Ureter (tissue), 1 donor: ENCODE measurements around the gene ARHGEF16. TPM values are rescaled to one million over a fixed set of nuclear protein-coding genes. Genes with fewer than 3 reads are reported as not detected.

Experiments
- DNase-seq: peaks from one replicate; pipeline ENCODE4 v3.0.0-alpha.2; 2020; ENCODE audit warnings: low spot score
- total RNA-seq: library from RNA; stranded (reverse); gene quantifications from one replicate; pipeline ENCODE4 v1.2.4, GENCODE V29; 2023
- donor health status: DM: yes; HTN: yes; CAD: no.

The ARHGEF16 gene
- total RNA-seq, 1 donor from 2014 or later, result 28.5 TPM

DNA sequence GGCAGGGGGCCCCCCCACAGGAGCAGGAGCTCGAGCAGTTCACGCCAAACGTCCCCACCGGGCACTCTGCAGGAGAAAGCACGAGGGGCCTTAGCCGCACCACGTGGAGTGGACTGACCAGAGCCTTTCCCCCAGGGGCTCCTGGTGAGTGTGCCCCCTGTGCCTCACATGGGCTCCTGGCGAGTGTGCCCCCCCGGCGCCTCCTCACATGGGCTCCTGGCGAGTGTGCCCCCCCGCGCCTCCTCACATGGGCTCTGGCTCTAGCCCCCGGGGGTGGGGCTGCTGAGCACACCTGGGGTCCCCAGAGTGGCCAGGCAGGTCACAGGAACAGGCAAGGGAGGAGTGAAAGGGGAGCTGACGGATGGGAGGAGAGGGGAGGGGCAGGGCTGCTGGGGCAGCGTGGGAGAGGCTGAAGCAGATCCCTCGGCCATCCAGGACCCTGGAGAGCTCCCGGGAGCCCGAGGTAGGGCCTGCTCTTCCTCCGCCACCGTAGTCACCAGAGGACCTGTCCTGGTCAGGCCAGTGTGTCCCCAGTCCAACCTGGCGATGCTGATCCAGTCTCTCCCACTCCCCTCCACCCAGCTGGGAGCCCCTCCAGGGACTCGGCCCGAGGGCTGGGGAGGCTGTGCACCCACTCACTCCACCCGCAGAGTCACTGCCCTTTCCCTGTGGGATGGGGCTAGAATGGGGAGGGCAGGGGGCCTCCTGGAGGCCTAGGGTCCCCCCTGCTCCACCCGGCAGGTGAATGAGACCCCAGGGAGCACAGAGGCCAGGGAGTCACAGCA, 47.6 kb downstream of the ARHGEF16 start:
- peak; percentile 74 for DNase-seq

DNA sequence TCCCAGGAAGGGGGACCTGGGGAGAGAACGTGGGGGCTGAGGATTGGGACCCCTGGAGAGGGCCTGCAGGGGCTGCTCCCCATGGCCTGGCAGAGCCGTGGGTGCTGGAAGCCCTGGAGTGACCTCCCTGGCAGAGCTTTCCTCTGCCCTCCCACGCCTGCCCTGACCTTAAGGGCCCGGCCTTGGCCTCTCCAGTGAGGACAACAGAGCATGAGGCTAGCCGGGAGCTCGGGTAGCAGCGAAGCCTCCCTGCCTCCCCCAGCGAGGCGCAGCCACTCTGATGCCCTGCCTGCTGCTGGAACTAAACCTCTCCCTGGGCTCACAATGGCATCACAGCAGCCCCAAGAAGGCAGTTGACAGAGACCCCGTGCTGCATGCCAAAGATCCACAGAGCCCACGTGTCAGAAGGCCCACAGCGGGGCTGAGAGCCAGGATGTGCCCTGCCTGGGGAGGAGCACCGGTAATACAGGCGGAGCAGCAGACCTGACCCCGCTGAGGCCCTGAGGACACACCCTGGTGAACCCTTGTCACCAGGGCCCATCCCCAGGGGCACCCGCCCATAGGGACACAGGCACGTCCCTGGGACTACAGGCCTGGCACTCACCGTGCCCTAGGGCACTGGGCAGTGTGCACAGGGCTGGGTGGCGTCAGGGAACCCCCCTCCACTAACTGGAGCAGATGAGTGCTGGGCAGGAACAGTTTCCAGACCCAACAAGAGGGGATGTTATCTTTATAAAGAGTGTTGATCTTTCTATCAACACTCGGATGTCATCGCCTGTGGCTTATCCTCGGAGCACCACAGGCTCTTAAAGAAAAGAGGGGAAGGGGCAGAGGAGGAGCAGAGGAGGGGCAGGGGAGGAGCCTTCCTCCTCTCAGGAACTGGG, 48.4 kb downstream of the ARHGEF16 start:
- DNase-seq, result no peak

DNA sequence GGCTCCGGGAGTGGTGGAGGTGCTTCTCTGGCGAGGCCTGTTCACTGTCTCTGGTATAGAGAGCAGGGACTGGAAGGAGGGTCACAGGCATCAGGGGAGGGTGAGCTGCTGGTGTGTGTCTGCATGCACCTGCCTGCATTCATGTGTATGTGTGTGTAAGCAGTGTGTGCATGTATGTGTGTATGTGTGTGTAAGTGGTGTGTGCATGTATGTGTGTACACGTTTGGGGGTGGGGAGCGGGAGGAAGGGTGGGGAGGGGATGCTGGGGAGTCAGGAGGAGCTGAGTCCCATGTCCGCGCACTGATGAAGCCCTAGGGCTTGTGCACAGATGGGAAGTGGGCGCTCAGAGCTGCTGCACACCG, 49.0 kb downstream of the ARHGEF16 start:
- no peak for DNase-seq

DNA sequence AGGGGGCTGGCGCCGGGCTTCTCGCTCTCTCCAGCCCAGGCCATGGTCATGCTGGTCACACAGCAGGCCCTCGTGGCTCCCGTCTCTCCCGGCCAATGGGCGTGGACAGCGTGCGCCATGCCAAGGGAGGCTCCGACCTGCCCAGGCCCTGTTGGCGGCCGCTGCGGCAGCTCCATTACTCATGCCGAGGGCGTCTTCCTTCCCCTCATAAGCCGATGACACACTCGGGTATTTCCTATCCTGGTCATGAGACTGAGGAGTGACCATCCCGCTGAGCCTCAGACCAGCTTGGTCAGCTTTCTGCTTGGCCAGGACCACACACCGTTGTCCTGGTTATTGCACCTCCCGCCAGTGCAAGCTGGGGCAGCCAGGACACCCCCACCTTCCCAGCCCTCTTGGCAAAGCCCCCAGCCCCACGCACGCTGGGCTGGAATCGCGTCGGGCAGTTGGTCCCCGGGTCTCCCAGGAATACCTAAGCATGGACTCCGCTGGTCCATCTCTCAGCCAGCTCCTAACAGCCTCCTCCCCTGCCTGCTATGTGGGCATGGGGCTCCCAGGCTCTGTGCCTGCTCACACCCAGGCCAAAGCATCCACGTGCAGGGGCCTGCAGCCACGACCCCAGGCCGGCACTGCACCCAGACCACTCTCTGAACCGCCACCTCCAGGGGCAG, 49.8 kb downstream of the ARHGEF16 start:
- no peak for DNase-seq

DNA sequence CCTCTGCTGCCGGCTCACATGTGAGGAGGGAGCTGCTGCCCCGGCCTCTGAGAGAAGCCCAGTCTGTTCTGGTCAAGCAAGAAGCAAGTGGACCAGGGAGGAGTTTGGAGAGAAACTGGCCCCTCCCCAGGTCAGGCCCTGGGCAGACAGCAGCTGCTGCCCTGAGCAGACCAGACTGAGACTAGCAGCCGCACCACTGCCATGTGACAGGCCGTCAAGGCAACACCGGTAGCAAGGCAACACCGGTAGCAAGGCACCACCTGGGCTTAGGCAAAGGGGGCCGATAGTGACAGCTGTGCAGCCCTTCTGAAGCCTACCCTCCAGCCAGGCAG, 50.3 kb downstream of the ARHGEF16 start:
- DNase-seq, result no peak

DNA sequence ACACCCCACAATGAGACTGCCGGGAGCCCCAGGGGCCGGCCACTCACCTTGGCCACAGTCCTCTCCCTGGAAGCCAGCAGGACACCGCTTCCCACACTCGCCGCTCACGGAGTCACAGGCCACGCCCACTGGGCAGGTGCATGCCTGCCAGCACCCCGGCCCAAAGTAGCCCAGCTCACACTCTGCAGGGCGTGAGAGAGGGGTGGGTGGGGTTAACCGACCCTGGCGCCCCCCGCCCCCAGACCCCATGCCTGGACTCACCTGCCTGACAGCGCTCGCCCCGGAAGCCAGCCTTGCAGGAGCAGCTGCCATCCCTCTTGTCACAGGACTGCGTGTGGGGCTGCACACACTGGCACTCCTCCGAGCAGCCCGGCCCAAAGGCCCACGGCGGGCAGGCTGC, 50.7 kb downstream of the ARHGEF16 start:
- no peak for DNase-seq

DNA sequence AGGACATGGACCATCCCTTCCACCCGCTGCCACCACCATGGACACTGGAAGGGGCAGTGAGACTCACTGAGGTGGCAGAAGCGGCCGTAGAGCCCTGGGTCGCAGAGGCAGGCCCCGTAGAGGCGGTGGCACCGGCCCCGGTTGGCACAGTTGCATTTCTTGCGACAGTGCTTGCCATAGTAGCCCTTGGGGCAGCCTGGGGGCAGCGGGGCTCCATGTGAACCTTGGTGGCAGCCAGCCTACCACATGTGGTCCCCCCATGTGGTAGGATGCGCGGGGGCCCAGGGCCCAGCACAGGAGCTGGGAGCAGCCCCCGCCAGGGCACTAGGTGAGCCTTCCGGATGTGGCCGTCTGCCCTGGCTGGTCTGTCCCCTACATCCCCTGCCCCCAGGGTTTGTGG, 51.6 kb downstream of the ARHGEF16 start:
- DNase-seq, result no peak

DNA sequence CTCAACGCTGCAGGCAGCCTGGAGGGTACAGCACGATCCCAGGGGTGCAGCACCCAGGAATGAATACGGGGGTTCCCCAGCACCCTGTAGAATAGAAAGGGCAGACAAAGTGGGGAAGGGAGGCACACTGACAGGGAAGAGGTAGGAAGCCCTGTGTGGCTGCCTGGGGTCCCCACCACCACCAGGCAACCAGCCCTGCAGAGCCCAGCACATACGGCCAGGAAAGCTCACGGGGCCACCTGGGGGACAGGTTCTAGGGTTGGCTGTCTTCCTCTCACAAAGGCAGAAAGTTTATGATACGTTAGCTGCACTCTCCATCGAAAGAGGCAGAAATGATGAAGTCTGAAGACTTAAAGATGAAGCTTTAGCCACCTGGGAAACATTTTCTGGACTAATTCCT, 52.5 kb downstream of the ARHGEF16 start:
- no peak for DNase-seq

DNA sequence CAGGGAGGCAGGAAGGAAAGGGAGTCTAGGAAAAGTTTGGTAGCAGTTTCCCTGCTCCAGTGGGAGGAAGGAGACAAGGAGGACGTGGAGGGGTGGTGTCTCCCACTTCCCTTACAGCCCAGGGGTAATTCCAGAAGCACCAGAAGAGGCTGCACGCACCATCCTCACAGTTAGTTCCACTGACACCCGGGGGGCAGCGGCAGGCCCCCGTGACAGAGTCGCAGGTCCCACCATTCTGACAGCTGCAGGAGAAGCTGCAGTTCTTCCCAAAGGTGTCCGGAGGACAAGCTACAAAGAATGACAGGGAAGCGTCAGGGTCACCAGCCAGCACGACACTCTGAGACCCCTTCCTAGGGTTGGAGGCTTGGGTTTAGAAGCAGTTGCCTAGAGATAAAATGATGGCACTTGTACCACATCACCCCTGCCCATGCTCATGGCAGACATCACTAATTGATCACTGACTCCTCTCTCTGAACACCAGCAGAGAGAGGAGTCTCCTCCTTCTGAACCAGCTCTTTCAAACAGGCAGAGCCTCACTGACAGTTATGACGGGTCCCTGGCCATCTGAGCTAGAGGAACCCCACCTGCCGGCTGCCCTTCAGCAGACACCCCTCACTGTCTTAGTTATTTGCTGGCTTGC, 53.3 kb downstream of the ARHGEF16 start:
- DNase-seq, result no peak

DNA sequence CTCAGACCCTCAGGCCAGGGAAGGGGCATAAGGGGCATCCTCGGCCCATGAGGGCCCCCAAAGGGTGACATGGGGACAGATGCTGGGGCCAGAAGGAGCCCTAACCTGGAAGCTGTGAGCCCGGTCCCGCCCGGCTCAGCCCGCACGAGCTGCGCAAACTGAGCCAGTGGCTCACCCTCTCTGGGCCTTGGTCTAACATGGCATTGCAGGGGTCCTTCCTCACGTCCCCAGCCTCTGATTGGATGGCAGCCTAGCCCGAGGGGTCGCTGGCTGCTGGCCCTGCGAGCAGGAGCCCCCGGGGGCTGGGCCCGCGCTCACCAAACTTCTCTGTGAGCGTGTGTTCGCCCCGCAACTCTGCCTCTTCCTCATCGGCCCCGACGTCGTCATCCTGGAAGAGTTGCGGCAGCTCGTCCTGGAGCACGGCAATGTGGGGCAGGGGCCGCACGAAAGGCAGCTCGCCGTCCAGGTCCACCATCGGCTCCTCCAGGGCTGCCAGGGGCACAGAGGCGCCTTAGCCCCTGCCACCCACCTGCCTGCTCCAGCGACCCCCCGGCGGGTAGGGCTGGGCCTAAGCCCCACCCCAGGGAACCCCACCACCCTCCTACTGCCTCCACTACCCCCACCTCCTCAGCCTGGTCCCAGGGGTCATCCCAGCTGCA, 54.4 kb downstream of the ARHGEF16 start:
- DNase-seq, result no peak

DNA sequence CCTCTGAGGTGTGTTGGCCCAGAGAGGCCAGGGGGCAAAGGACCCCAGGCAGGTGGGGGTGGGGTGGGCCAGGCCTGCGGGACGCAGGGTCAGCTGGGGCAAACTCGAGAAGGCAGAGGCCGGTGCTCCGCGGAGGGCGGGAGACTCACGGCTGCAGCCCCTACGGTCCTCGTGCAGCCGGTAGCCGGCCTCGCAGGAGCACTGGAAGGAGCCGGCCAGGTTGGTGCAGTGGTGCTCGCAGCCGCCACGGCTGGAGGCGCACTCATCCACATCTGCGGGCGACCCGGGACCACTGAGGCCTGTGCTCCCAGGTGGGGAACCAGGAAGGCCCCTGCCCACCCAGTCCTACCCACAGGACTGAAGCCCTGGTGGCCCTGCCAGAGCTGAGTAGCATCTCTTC, 55.3 kb downstream of the ARHGEF16 start:
- DNase-seq, result no peak

DNA sequence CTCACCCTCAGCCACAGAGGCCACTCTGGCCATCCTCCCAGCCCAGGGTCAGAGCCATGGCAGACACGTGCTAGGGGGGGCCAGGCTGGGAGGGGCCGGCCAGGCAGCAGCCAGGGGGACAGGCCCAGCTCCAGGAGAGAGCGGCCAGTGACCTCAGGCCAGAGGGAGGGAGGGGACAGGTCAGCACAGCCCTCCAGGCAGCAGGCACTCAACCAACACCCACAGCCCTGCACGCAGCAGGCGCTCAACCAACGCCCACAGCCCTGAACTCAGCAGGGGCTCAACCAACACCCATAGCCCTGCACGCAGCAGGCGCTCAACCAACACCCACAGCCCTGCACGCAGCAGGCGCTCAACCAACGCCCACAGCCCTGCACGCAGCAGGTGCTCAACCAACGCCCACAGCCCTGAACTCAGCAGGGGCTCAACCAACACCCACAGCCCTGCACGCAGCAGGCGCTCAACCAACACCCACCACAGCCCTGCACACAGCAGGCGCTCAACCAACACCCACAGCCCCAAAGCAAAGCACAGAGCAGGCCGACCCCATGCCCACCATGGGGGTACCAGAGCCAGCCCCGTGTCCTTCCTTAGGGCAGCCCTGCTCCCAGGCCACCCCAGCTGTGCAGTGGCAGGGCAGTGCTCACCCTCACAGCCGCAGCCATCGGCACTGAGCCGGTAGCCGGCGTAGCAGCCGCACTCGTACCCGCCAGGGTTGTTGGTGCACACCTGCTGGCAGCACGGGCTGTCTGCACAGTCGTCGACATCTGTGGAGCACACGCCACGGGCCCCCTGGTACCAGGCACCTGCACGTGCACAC, 55.9 kb downstream of the ARHGEF16 start:
- no peak for DNase-seq

DNA sequence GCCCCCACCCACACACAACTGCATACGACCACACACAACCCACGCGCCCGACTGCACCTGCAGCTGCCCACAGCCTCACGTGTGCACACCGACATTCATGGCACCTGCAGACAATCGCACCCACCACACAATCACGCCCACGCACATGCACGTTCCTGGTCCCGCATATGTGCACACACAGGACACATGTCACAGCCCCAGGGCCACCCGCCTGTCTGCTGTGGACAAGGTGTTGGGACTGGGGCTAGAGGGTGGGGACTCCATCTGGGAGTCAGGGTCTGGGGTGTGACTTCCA, 56.4 kb downstream of the ARHGEF16 start:
- no peak for DNase-seq

DNA sequence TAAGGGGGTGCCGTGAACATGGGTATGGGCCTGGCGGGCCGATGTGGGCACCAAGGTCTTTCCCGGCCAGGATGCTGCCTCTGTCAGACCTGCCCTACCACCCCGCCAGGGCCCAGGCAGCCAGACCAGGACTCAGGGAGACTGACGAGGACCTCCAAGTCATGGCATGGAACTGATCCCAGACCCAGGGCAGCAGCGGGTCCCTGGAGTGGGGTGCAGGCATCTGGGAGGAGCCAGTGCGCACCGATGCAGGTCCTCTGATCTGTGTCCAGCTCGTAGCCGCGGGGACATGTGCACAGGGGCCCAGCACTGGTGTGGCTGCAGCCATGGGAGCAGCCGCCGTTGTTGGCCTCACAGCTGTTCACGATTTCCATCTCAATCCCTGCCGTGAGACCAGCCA, 56.8 kb downstream of the ARHGEF16 start:
- no peak for DNase-seq

DNA sequence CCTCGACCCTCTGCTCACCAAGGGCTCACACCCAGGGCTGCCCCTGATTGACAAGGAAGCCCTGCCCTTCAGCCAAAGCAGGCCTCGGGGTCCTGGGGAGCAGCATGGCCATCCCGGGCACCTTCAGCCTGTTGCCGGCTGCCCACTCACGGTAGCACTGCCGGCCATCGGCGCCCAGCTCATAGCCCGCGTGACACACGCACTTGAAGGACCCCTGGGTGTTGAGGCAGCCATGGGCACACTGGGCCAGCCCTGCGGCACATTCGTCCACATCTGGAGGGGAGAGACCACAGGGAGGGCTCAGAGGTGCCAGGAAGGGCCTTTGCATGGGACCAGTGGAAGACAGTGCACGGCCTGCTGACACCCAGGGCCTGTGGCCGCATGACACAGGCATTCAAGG, 57.4 kb downstream of the ARHGEF16 start:
- DNase-seq, result no peak

DNA sequence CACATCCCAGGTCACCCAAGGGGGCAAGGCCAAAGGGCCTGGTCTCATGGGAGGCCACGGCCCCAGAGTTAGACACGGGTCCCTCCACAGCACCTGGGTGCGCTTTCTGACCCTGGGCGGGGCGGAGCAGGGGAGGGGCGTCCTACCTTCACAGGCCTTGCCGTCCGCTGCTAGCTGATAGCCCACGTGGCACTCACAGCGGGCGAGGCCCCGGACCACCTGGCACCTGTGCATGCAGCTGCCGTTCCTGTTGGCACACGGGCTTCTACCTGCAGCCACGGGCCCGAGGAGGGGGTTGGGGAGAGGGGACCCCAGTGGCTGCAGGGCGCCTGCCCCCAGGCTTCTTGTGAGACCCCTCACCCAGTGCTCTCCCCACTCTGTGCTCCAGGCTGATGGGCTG, 59.9 kb downstream of the ARHGEF16 start:
- DNase-seq, result no peak

DNA sequence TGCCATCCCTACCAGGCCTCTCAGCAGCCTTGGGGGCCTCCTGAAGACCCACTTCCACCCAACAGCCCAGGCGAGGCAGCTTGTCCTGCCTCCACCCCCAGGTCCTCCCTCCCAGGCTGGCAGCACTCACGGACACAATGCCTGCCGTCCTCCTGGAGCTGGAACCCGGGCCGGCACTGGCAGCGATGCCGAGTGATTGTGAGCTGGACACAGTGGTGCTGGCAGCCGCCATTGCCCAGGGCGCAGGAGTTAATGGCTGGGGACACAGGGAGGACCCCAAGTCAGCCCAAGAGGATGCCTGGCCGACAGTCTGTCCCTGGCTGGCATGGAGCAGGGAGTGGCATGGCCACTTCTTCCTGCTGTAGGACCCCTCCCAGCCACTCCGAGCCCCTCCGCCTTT, 60.8 kb downstream of the ARHGEF16 start:
- no peak for DNase-seq

DNA sequence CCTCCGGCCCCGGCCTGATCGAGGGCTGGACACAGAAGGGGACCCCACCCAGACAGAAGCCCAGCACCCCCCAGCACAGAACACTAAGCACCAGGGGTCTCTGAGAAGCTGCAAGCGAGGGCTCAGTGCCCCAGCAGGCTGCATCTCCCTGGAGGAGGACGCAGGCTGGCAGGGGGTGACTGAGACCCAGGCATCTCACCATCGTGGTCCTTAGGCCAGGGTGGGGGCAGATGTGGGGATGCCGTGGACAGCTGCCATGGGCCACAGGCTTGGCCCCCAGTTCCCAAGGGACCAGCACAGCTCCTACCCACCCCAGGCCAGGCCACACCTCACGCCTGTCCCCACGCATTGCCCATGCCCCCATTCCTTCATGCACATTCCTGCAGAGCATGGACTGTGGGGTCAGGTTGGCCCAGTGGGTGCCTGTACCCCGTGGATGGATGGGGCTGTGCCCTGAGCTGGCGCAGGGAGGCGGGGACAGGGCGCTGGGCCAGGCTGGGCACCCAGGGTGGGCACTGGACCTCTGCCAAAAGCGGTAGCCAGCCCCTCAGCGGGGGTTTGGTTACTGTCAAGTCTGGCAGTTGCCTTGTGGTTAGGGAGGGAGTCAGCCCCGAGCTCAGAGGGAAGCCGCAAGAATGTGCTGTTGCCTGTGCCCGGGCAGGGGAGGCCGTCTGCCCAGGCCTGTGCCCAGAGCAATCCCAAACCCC, 61.5 kb downstream of the ARHGEF16 start:
- no peak for DNase-seq

DNA sequence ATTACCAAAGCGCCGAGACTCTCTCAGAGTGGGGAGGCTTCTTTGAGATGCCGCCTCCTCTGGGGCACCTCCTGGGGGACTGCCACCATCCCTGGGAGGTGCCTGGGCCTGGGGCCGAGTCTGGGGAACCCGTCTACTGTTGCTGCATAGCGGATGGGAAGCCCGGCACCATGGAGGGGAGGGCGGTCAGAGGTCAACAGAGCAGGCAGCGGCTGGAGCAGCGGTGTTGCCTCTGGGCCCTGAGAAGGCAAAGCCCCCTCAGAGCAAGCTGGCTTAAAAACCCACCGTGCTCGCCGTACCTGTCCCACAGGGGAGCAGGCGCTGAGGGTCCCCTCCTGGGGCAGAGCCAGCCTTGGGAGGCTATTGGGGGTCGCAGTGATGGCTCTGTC, 62.0 kb downstream of the ARHGEF16 start:
- no peak for DNase-seq

DNA sequence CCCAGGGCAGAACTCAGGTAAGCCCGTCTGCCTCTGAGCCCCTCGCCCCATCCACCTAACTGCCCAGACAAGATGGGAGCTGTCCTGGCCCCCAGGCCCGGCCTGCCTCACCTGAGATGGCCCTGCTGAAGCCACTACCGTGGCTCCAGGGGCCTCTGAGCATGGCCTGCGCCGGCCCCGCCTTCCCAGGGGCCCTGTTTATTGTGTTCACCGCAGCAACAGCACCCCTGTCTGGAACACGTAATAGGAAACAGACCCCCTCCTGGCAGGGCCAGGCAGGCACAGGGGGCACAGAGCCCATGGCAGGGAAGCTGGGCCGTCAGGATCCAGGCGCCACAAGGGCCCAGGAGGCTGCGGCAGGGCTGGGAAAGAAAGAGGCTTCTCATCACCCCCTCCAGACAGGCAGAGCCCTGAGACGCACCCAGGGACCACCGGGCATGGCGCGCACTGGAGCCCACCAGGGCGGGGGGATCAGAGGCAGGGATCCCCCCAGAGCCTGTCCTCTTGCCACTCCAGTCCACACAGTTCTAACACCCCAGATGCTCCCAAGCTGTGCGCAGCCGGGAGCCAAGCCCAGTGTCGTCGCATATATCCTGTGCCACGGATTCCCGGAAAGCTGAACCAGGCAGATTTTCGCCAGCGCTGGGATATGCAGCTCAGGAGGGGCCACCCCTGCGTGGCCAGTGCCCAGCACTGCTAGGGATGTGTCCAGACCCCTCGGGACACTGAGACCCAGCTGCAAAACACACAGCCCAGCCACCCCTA, 62.6 kb downstream of the ARHGEF16 start:
- no peak for DNase-seq
